Ramos (cell line): ENCODE results near the gene HNRNPL.

Experiments
- in situ Hi-C: fragments of 300-500 bp; cut with MboI; formaldehyde crosslinking; loops from one replicate; pipeline ENCODE4 v1.14.3; 2022; ENCODE audit warnings: low sequenced_read_pairs; ENCODE audit not compliant: unreplicated experiment

Gene HNRNPL

GRCh38 chr19:38786572-38787265 lies 63.1 kb downstream of the HNRNPL start:
- in situ Hi-C loops = no loop called here
